ENCODE data around the gene ZNF574.
A peak's percentile ranks its signal among the peaks of the same experiment; 100 is the strongest.

The ZNF574 gene

GRCh38 chr19:42102877-42103276 is 26.9 kb downstream of the ZNF574 start:
- DNase-seq (ENCODE audit: low spot score): no peak

GRCh38 chr19:42105368-42105767 is 29.4 kb downstream of the ZNF574 start:
- DNase-seq (ENCODE audit: low spot score): no peak

- peak; percentile 89 for DNase-seq (ENCODE audit: low spot score)
Observed at GRCh38 chr19:42108527-42109389, 32.8 kb downstream of the ZNF574 start.

- DNase-seq (ENCODE audit: low spot score): no peak
Observed at GRCh38 chr19:42109896-42110295, 33.9 kb downstream of the ZNF574 start.

- no peak for DNase-seq (ENCODE audit: low spot score)
Observed at GRCh38 chr19:42110658-42111057, 34.7 kb downstream of the ZNF574 start.

- no peak for DNase-seq (ENCODE audit: low spot score)
Observed at GRCh38 chr19:42111384-42111783, 35.4 kb downstream of the ZNF574 start.

GRCh38 chr19:42111811-42112210 is 35.8 kb downstream of the ZNF574 start:
- no peak for DNase-seq (ENCODE audit: low spot score)

GRCh38 chr19:42113641-42114348 is 37.8 kb downstream of the ZNF574 start:
- peak; percentile 44 for DNase-seq (ENCODE audit: low spot score)

- DNase-seq (ENCODE audit: low spot score): no peak
Observed at GRCh38 chr19:42114412-42114811, 38.4 kb downstream of the ZNF574 start.

GRCh38 chr19:42115219-42115618 is 39.3 kb downstream of the ZNF574 start:
- no peak for DNase-seq (ENCODE audit: low spot score)

GRCh38 chr19:42115705-42116104 is 39.7 kb downstream of the ZNF574 start:
- no peak for DNase-seq (ENCODE audit: low spot score)

- no peak for DNase-seq (ENCODE audit: low spot score)
Observed at GRCh38 chr19:42116308-42117075, 40.5 kb downstream of the ZNF574 start.

- no peak for DNase-seq (ENCODE audit: low spot score)
Observed at GRCh38 chr19:42117076-42117475, 41.1 kb downstream of the ZNF574 start.

- no peak for DNase-seq (ENCODE audit: low spot score)
Observed at GRCh38 chr19:42120276-42120980, 44.5 kb downstream of the ZNF574 start.

GRCh38 chr19:42121036-42121621 is 45.2 kb downstream of the ZNF574 start:
- DNase-seq (ENCODE audit: low spot score): no peak

- peak; percentile 50 for DNase-seq (ENCODE audit: low spot score)
Observed at GRCh38 chr19:42121656-42122069, 45.7 kb downstream of the ZNF574 start.

GRCh38 chr19:42122691-42123607 is 47.0 kb downstream of the ZNF574 start:
- no peak for DNase-seq (ENCODE audit: low spot score)

GRCh38 chr19:42123765-42124164 is 47.8 kb downstream of the ZNF574 start:
- DNase-seq (ENCODE audit: low spot score): no peak

- DNase-seq (ENCODE audit: low spot score): no peak
Observed at GRCh38 chr19:42124386-42124901, 48.5 kb downstream of the ZNF574 start.

GRCh38 chr19:42125536-42125935 is 49.6 kb downstream of the ZNF574 start:
- peak; percentile 34 for DNase-seq (ENCODE audit: low spot score)

All from iPS-NIHi11 (cell line).